ENCODE data around the gene TGFB2. TPM values are rescaled to one million over a fixed set of nuclear protein-coding genes. Genes with fewer than 3 reads are reported as not detected.

Gene TGFB2
- total RNA-seq, 1 donor from 2014 or later, result 122 TPM

- DNase-seq (ENCODE audit: low read depth in 2 of 2), result peak; percentile 83 to 93
Measured at GRCh38 chr1:218459878-218460711, 115.0 kb downstream of the TGFB2 start.

DNA sequence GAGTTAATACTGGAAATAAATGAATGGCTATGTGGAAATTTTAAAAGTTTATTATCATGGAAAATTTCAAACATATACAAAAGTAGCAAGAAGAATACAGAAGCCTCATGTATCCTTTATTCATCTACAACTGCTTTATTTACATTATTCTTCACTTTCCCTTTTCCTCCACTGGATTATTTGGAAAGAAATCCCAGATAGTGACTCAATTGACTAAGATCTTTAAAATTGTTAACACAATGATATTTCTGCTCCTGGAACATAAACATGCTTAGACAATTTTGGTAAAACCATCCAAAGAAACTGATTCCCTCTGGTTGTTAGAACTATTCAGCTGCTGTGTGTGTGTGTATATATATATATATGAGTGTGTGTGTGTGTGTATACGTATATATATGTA, 116.2 kb downstream of the TGFB2 start:
- no peak for DNase-seq (ENCODE audit: low read depth in 2 of 2)

- peak in 1 of 2 donors; percentile 36 for DNase-seq (ENCODE audit: low read depth in 2 of 2)
Measured at GRCh38 chr1:218462116-218462515, 117.0 kb downstream of the TGFB2 start.

- DNase-seq (ENCODE audit: low read depth in 2 of 2), result peak in 1 of 2 donors; percentile 28
Measured at GRCh38 chr1:218462587-218462986, 117.5 kb downstream of the TGFB2 start.

GRCh38 chr1:218463194-218464156, 118.3 kb downstream of the TGFB2 start:
- peak; percentile 73 to 84 for DNase-seq (ENCODE audit: low read depth in 2 of 2)

DNA sequence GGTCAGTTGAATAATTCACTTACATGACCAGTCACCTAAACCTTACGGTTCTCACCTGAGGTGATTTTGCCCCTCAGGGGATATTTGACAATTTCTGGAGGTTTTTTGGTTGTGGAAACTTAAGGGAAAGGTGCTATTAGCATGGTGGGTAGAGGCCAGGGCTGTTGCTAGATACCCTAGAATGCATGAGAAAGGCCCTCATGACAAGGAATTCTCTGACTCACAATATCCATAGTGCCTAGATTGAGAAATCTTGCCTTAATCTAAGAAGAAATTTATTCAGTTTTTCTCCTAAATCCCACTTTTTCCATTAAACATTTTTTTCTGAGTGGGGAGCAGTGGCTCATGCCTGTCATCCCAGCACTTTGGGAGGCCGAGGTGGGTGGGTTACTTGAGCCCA, 119.7 kb downstream of the TGFB2 start:
- DNase-seq (ENCODE audit: low read depth in 2 of 2), result no peak

DNA sequence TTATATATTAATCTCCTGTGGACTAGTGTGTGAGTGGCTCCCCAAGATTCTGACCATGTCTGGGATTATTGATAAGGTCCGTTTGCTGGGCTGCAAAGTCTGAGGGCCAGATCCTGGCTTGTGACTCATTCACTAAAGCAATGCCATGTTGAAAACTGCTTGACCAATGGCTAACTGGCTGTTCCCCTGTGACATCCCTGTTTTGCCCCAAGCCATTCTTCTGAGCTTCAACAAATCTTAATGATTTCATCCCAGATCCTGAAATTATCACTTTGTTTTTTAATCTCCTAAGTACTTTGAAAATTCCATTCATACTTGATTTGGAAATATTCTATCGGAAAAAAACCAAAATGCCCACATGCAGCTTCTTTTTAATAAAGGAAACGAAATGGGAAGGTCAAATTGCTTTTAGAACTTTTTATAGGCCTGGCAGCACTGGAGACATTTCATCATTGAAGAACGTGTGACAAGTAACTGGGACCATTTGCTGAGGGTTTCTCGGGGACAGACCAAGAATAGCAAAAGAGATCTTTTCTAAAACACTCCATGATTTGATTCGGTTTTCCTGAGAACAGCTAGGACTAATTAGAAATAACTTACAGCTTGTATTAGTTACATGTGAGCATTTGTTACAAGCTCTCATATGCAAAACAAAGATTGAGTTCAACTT, 121.3 kb downstream of the TGFB2 start:
- no peak for DNase-seq (ENCODE audit: low read depth in 2 of 2)

- DNase-seq (ENCODE audit: low read depth in 2 of 2), result peak in 1 of 2 donors; percentile 60
Measured at GRCh38 chr1:218467101-218468072, 122.3 kb downstream of the TGFB2 start.

GRCh38 chr1:218468711-218469110, 123.6 kb downstream of the TGFB2 start:
- peak in 1 of 2 donors; percentile 57 for DNase-seq (ENCODE audit: low read depth in 2 of 2)

GRCh38 chr1:218472885-218473284, 127.7 kb downstream of the TGFB2 start:
- no peak for DNase-seq (ENCODE audit: low read depth in 2 of 2)

DNA sequence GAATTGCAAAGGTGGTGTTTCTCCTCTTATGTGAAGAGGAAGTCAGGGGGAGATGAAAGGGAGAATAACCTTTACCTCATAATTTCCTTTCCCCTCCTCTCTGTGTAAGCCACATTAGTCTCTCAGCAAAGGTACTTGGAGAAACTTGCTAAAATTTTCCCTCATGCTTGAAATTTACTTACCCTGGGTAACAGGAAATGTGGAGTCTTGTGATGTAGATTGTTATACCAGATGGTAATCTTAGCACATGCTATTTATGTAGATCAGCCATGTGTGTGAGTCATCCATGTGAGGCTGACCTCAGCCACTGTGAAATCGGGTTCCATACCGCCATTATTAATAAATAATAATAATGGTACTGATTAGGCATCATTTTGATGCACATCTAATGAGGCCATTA, 128.4 kb downstream of the TGFB2 start:
- DNase-seq (ENCODE audit: low read depth in 2 of 2), result peak; percentile 33 to 87

GRCh38 chr1:218474128-218474527, 129.0 kb downstream of the TGFB2 start:
- DNase-seq (ENCODE audit: low read depth in 2 of 2), result peak in 1 of 2 donors; percentile 24

GRCh38 chr1:218475275-218475674, 130.1 kb downstream of the TGFB2 start:
- DNase-seq (ENCODE audit: low read depth in 2 of 2), result peak; percentile 32 to 41

DNA sequence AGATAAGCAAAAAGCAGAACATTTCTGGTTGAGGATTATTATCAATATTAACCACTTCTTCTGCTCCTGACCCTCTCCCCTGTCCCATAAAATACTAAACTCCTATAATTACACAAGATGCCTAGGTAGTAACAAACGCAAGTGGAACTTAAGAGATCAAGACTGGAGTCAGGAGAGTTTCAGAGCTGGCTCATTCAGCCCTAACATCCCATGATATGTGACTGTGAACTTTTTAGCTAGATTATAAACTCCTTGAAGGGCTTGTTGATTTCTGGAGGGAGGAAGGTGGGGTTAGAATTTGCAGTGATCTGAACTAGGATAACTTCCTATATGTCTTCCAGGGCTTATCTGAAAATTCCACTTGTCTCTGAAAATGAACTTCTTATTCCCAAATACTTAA, 130.6 kb downstream of the TGFB2 start:
- DNase-seq (ENCODE audit: low read depth in 2 of 2), result no peak

DNA sequence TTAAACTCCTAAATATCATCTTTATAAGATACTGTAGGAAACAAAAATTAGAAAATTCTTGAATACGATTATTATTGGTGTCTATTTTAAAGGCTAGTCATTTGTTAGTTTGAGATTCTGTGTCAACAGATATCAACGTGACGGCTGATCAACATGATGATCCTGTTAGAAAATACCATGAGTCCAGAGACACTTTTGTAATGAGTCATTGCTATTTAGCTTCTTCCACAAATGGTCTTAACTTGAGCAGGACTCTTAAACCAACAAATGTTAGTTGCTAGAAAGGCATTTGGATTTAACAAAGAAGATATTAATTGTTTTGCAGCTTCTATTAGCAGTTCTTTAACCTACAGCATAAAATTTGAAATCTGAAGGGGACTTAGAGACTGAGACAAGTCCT, 131.2 kb downstream of the TGFB2 start:
- DNase-seq (ENCODE audit: low read depth in 2 of 2), result peak; percentile 27 to 81

GRCh38 chr1:218478336-218478735, 133.2 kb downstream of the TGFB2 start:
- DNase-seq (ENCODE audit: low read depth in 2 of 2), result no peak

GRCh38 chr1:218479436-218480115, 134.4 kb downstream of the TGFB2 start:
- DNase-seq (ENCODE audit: low read depth in 2 of 2), result peak; percentile 50 to 82

DNA sequence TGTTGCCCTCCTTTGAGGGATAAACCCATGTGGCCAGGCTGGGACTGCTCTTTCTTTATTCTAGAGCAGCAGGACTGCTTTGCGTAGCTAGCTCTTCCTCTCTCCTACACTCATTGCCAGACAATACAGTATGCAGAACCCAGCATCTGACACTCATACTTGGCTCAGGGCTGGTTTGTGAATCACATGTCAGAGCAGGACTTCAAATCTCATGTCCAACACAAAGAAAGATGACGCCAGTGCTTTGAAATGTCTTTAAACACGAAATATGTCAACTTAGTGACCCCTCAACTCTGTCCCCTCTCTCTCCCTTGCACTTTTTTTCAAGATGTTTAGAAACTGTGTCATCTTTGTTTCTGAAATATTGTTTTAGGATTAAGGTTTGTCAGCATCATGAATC, 135.0 kb downstream of the TGFB2 start:
- peak; percentile 57 to 98 for DNase-seq (ENCODE audit: low read depth in 2 of 2)

- DNase-seq (ENCODE audit: low read depth in 2 of 2), result peak in 1 of 2 donors; percentile 92
Measured at GRCh38 chr1:218480588-218481099, 135.5 kb downstream of the TGFB2 start.
